Right forelimb (tissue), 1 donor: ENCODE measurements around the gene ERCC3.
A peak's percentile ranks its signal among the peaks of the same experiment; 100 is the strongest.

Experiments
- DNase-seq: peaks from one replicate; pipeline ENCODE4 v3.0.0-alpha.2; 2018

ERCC3 gene

GRCh38 chr2:127293748-127294562 is at the start of gene ERCC3:
ERCC3 (minus strand) TSS chr2:127294144; CDS start chr2:127294081, 63 bp downstream.
- peak; percentile 91 for DNase-seq

DNA sequence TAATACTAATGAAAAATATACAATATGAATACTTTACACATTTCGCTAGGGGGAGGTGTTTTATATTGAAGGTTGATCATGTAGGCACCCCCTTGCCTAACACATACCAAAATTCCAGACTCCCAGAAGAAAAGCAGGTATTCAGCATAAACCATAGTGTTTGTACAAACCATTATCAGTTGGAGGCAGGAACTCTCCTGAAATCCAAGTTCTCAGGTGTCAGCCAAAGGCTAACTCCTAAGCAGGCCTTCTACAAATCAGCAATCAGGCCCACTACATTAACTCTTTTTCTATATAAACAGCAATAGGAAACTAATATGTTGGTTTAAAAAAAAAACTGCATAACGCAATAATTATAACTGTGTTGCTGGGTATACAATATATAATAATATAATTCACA is 49.3 kb upstream of the ERCC3 start:
- DNase-seq: no peak

DNA sequence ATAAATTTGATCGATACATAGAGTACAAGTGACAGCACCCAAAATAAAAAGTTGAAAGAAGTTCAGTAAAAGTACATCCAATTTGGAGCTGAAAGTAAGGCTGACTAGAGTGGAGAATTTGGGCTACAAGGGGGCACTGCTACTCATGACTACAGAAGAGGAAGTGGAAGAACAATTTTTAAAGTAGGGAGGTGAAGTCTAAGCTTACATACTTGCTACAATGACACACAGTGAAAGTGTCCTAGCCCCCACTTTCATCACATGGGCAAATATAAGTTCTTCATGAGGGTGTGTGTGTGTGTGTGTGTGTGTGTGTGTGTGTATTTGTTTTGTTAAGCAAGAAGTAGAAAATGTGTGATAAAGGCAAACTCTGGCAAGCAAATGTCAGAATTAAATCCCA is 48.2 kb upstream of the ERCC3 start:
- DNase-seq: no peak

GRCh38 chr2:127332335-127332734 is 38.4 kb upstream of the ERCC3 start:
- no peak for DNase-seq

GRCh38 chr2:127330753-127331152 is 36.8 kb upstream of the ERCC3 start:
- no peak for DNase-seq

GRCh38 chr2:127326289-127326945 is 32.5 kb upstream of the ERCC3 start:
- DNase-seq: no peak

DNA sequence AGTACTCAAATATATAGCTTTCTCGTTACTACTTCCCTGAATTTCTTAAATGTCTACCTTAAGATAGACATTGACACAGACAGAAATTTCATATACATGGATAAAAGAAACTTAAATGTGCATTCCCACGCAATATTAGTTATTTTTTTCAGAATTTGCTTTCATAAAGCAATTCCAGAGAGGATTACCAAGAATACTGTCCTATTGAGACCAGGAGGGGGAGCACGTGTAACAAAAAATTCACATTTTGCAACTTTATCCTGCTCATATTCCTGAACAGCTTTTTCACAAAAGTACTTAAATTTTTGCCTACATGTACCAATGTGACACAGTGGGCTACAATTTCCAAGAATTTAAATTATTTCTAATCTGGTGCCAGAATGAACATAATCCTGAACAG is 30.7 kb upstream of the ERCC3 start:
- DNase-seq: no peak

- no peak for DNase-seq
These were observed 27.4 kb upstream of the ERCC3 start for GRCh38 chr2:127321303-127321702.

- no peak for DNase-seq
These were observed 26.8 kb upstream of the ERCC3 start for GRCh38 chr2:127320586-127321275.

GRCh38 chr2:127320067-127320466 is 26.1 kb upstream of the ERCC3 start:
- DNase-seq: no peak

- DNase-seq: no peak
These were observed 20.4 kb upstream of the ERCC3 start for GRCh38 chr2:127314193-127314988.

DNA sequence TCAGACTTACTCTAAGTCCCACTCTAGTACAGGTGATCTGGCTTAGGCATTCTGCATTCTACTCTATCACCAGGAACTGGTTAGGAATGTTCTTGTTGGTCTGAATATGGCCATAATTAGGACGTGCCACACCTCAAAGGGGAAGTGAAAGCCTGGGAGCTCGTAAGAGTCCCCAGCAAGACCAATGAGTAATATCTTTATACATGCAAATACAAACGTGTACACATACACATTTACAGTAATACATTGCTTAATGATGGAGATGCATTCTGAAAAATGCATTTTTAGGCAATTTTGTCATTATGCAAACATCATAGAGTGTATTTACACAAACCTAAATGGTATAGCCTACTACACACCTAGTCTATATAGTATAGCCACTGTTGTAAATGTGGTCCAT is 19.5 kb upstream of the ERCC3 start:
- DNase-seq: no peak

- DNase-seq: no peak
These were observed 17.0 kb upstream of the ERCC3 start for GRCh38 chr2:127310980-127311379.

GRCh38 chr2:127309468-127309867 is 15.5 kb upstream of the ERCC3 start:
- DNase-seq: no peak

DNA sequence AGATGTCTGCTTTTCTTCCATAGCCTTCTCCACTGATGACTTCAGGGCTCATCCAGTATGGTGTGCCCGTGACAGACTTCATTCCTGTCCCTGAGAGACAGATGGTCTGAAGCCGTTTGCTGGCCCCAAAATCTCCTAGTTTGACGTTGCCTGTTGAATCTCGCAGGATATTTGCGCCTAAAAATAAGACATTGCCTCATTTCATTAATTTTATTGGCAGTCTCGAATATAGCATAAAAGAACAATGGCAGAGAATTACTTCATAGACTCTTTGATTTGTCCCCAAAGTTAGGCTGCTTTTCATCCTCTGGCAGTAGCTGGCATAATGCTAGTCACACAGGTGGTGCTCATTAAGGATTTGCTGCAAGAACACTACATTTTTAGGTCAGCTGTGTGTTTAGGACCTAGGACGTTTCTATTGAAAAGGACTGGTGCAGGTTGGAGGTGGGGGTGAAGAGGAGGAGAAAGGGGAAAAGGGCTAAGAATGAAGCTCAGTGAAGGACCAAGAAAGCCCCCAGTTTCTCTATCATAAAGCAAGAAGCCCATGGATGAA is 14.7 kb upstream of the ERCC3 start:
- DNase-seq: no peak

DNA sequence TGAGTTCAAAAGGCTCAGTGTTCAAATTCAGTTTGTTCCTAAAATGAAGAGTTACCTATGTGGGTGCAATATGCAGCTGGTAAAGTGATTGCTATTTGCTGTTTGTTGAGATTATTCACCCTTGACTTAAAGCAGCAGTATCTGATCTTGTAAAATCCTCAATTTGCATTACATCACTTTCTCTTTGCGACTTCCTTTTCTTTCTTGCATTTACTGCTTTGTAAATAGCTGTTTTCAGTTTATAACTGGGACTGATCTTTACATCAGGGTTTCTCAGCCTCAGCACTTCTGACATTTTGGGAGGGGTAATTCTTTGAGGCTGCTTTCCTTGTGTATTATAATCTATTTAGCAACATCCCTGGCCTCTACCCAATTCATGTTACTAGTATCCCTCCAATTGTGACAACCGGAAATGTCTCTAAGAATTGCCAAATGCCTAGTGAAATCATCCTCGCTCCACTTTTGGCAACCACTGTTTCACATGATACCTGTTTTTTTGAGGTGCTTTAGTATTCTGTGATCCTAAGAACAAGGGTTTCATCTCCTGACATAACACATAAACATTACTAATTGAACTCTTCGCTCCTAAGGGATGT is 12.1 kb upstream of the ERCC3 start:
- DNase-seq: no peak

GRCh38 chr2:127302168-127302567 is 8.2 kb upstream of the ERCC3 start:
- no peak for DNase-seq

GRCh38 chr2:127293386-127293747 is 577 bp downstream of the ERCC3 start:
- no peak for DNase-seq

DNA sequence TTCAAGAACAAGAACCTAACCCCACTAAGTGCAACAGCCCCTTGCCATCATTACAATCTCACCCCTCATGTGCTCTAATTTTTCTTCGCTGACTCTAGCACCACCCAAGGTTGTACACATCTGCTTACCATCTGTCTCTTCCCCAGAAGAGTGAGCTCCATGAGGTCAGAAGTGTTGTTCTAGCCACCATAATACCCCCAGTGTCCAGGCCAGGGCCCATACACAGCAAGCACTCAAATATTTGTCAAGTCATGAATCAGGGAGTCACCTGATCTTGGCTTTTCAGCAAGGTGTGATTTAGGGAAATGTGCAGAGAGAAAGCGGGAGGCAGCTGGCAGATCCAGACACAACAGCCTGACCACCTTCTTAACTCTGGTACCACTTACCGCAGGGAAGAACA is 5.7 kb downstream of the ERCC3 start:
- no peak for DNase-seq

DNA sequence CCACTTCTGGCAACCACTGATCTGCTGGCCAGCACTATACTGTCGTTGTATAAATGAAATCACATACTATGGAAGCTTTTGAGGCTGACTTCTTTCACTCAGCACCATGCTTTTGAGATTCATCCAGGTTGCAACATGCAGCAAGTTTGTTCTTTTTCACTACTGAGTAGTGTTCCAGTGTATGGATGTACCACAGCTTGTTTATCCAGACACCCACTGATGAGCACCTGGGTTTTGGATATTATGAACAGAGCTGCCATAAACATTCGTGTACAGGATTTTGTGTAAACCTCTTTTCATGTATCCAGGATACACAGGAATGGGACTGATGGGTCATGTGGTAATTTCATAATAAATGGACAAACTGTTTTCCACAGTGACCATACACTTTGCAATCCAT is 10.7 kb downstream of the ERCC3 start:
- DNase-seq: no peak

DNA sequence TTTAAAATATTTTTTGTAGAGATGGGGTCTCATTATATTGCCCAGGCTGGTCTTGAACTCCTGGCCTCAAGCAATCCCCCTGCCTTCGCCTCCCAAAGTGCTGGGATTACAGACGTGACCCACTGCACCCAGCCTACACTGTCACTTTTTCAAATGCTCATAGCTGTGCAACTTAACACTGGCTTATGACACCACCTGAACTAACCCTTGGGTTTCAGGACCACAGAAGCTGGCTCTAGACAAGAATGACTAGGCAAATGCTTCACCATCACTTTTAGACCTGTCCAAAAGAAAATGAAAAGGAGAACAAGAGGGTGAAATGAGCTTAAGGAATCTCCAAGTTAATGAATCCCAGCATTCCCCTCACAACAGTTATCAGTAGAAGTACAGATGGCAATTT is 13.3 kb downstream of the ERCC3 start:
- no peak for DNase-seq

DNA sequence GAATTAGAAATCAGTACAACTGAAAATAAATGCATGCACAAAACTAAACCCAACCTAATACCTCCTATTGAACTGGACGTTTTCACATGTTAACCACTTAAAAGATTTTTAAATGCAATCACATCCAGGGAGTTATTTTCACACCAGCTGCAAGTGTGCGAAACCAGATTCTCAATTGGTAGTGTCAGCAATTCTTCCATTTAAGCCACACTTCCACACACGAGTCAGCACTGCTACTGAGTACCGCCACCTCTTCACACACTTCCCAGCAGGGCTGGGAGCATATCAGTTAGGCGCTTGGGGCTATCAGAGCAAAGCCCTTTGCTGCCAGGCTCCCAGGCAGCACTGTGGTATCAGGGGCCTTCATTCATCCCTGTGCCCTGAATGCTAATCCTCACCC is 14.2 kb downstream of the ERCC3 start:
- DNase-seq: no peak
